IMR-90 (cell line): ENCODE data around the gene PPM1A. TPM values are rescaled to one million over a fixed set of nuclear protein-coding genes. Genes with fewer than 3 reads are reported as not detected.

Experiments
- ATAC-seq: fragments of 200-7000 bp; cut with Tn5 transposase; 2 replicates; pipeline ENCODE4 v1.9.1; 2020; ENCODE audit warnings: low read depth, mild to moderate bottlenecking, moderate library complexity
- BruUV-seq: library from RNA; stranded (reverse); fragments of 400-500 nt; replicated peaks from 2 replicates; lab custom pipeline; 2021; lab: Mats Ljungman, UMichigan
- CTCF ChIA-PET: fragments of 300-600 bp; formaldehyde crosslinking; extraction: SDS; loops from one replicate; lab custom pipeline; 2021; ENCODE audit warnings: antibody characterized with exemption; lab: Yijun Ruan, JAX
- POLR2A ChIA-PET: fragments of 300-600 bp; sonication (Branson Sonifier 250); formaldehyde crosslinking; loops from one replicate; lab custom pipeline; 2022; ENCODE audit warnings: antibody characterized with exemption; ENCODE audit not compliant: unreplicated experiment; lab: Charles Lee
- DNase-seq: peaks from one replicate; pipeline ENCODE4 v3.0.0; 2013
- H2AFZ ChIP-seq: replicated peaks from 2 replicates; pipeline ENCODE3; 2013; ENCODE audit warnings: low read length, mild to moderate bottlenecking; ENCODE audit not compliant: poor library complexity
- H2AK5ac ChIP-seq: 2 replicates; pipeline ENCODE4 v1.6.1; 2013; ENCODE audit warnings: low read depth, low read length, inconsistent platforms
- H2AK9ac ChIP-seq: replicated peaks from 2 replicates; pipeline ENCODE3; 2013; ENCODE audit warnings: mild to moderate bottlenecking, low read depth, low read length, moderate library complexity; ENCODE audit not compliant: poor library complexity
- H2BK120ac ChIP-seq: 2 replicates; pipeline ENCODE4 v1.6.1; 2013; ENCODE audit warnings: low read depth, low read length, inconsistent platforms
- H2BK15ac ChIP-seq: 3 replicates; pipeline ENCODE4 v1.6.1; 2013; ENCODE audit warnings: low read depth, low read length, inconsistent platforms
- H2BK20ac ChIP-seq: 2 replicates; pipeline ENCODE4 v1.6.1; 2013; ENCODE audit warnings: low read depth, mild to moderate bottlenecking, inconsistent platforms, low read length, moderate library complexity
- H2BK5ac ChIP-seq: 2 replicates; pipeline ENCODE4 v1.6.1; 2013; ENCODE audit warnings: mild to moderate bottlenecking, low read depth, low read length, inconsistent platforms; ENCODE audit not compliant: poor library complexity, severe bottlenecking
- H3K14ac ChIP-seq: replicated peaks from 2 replicates; pipeline ENCODE4 v1.6.1; 2013; ENCODE audit warnings: low read depth, low read length, inconsistent platforms
- H3K18ac ChIP-seq: 2 replicates; pipeline ENCODE4 v1.6.1; 2013; ENCODE audit warnings: low read depth, low read length, control low read depth
- H3K23ac ChIP-seq: 2 replicates; pipeline ENCODE4 v1.6.1; 2013; ENCODE audit warnings: low read depth, low read length, inconsistent platforms
- H3K27ac ChIP-seq: 2 replicates; pipeline ENCODE4 v1.5.1; 2013; ENCODE audit warnings: mild to moderate bottlenecking, control low read depth, low read length; ENCODE audit not compliant: insufficient read depth
- H3K27me3 ChIP-seq: 2 replicates; pipeline ENCODE4 v1.6.1; 2013; ENCODE audit warnings: low read length; ENCODE audit not compliant: control insufficient read depth, insufficient read depth
- H3K36me3 ChIP-seq: 2 replicates; pipeline ENCODE4 v1.6.1; 2013; ENCODE audit warnings: low read length, mixed read lengths; ENCODE audit not compliant: control insufficient read depth, insufficient read depth
- H3K4ac ChIP-seq: 2 replicates; pipeline ENCODE4 v1.6.1; 2013; ENCODE audit warnings: low read depth, low read length, inconsistent platforms
- H3K4me1 ChIP-seq: 2 replicates; pipeline ENCODE4 v1.6.1; 2013; ENCODE audit warnings: low read length, mixed read lengths; ENCODE audit not compliant: control insufficient read depth, insufficient read depth
- H3K4me2 ChIP-seq: 2 replicates; pipeline ENCODE4 v1.6.1; 2013; ENCODE audit warnings: low read depth, mild to moderate bottlenecking, control low read depth, low read length, moderate library complexity
- H3K4me3 ChIP-seq: 2 replicates; pipeline ENCODE4 v1.5.1; 2013; ENCODE audit warnings: low read depth, mild to moderate bottlenecking, control low read depth, low read length, moderate library complexity; ENCODE audit not compliant: insufficient read depth
- H3K56ac ChIP-seq: 2 replicates; pipeline ENCODE4 v1.6.1; 2013; ENCODE audit warnings: low read length, inconsistent platforms; ENCODE audit not compliant: insufficient read depth; ENCODE audit errors: extremely low read depth
- H3K79me1 ChIP-seq, 2 experiments: 2 replicates each; pipeline ENCODE4 v1.6.1; 2013; ENCODE audit warnings: low read length in 2 of 2, inconsistent platforms in 1 of 2, low read depth in 1 of 2
- H3K9ac ChIP-seq: 2 replicates; pipeline ENCODE4 v1.6.1; 2013; ENCODE audit warnings: low read depth, low read length, control low read depth
- H3K9me1 ChIP-seq: 2 replicates; pipeline ENCODE4 v1.6.1; 2013; ENCODE audit warnings: low read length, inconsistent platforms; ENCODE audit not compliant: insufficient read depth
- H3K9me3 ChIP-seq: 2 replicates; pipeline ENCODE4 v1.6.1; 2013; ENCODE audit warnings: low read length; ENCODE audit not compliant: control insufficient read depth, insufficient read depth
- H4K20me1 ChIP-seq: 2 replicates; pipeline ENCODE4 v1.6.1; 2013; ENCODE audit warnings: low read length, inconsistent platforms; ENCODE audit not compliant: insufficient read depth
- H4K5ac ChIP-seq: 2 replicates; pipeline ENCODE4 v1.6.1; 2013; ENCODE audit warnings: mild to moderate bottlenecking, low read depth, low read length, control low read depth
- H4K8ac ChIP-seq, 2 experiments: 2 replicates each; pipeline ENCODE4 v1.6.1; 2013; ENCODE audit warnings: low read depth in 2 of 2, low read length in 2 of 2, control low read depth in 1 of 2, inconsistent platforms in 1 of 2
- H4K91ac ChIP-seq: 2 replicates; pipeline ENCODE4 v1.6.1; 2013; ENCODE audit warnings: low read depth, low read length, inconsistent platforms; ENCODE audit not compliant: insufficient read depth
- BHLHE40 ChIP-seq: fragments of 150-350 bp; IDR thresholded peaks from 2 replicates; pipeline ENCODE4 v1.6.1; 2016; ENCODE audit warnings: mild to moderate bottlenecking, low read depth, low read length
- CHD1 ChIP-seq: IDR thresholded peaks from 2 replicates; pipeline ENCODE4 v1.6.1; 2012; ENCODE audit warnings: low read depth, low read length, improper control_type of control experiment
- FOS ChIP-seq: fragments of 150-350 bp; IDR thresholded peaks from 2 replicates; pipeline ENCODE4 v1.6.1; 2016; ENCODE audit warnings: low read depth, low read length
- MAFK ChIP-seq: IDR thresholded peaks from 2 replicates; pipeline ENCODE4 v1.6.1; 2012; ENCODE audit warnings: low read depth, low read length, improper control_type of control experiment
- POLR2A ChIP-seq: IDR thresholded peaks from 2 replicates; pipeline ENCODE4 v1.6.1; 2012; ENCODE audit warnings: mild to moderate bottlenecking, low read depth, low read length
- RCOR1 ChIP-seq: IDR thresholded peaks from 2 replicates; pipeline ENCODE4 v1.6.1; 2012; ENCODE audit warnings: mild to moderate bottlenecking, low read length, improper control_type of control experiment; ENCODE audit not compliant: insufficient replicate concordance
- WGBS, 2 experiments: methylation state at CpG; one replicate each; pipeline versions ENCODE4 v1.1.5 to v1.1.7; 2013; ENCODE audit warnings: missing lambda C conversion rate in 2 of 2; ENCODE audit not compliant: insufficient read length in 1 of 2; ENCODE audit errors: extremely low coverage in 2 of 2; 5-methylcytosine and 5-hydroxymethylcytosine counted together
- dilution Hi-C: fragments of 300-500 bp; cut with HindIII; formaldehyde crosslinking; loops from one replicate; pipeline ENCODE4 v1.14.3; 2018; ENCODE audit warnings: low sequenced_read_pairs; ENCODE audit not compliant: unreplicated experiment
- in situ Hi-C: fragments of 300-500 bp; cut with MboI; formaldehyde crosslinking; loops from 3 replicates; pipeline ENCODE4 v1.14.3; 2019; ENCODE audit warnings: low sequenced_read_pairs, inconsistent platforms, mixed read lengths
- intact Hi-C: fragments of 100-400 bp; cut with micrococcal nuclease; formaldehyde crosslinking; loops from 2 replicates; pipeline ENCODE4 v1.10.0; 2022
- polyA plus RNA-seq, 3 experiments: library from polyadenylated mRNA; depleted of rRNA; stranded (reverse); fragments of >200 nt; gene quantifications; 2 replicates each; pipeline ENCODE4 v1.2.3, GENCODE V29; 2012; ENCODE audit warnings: low replicate concordance in 1 of 3
- total RNA-seq: library from RNA; depleted of rRNA; stranded (reverse); fragments of >200 nt; gene quantifications from 2 replicates; pipeline ENCODE4 v1.2.3, GENCODE V29; 2012

The PPM1A gene
- total and polyA plus RNA-seq, 2 of the 4 experiments (the other 2 are of a cell fraction): 14.3 to 15.1 TPM

DNA sequence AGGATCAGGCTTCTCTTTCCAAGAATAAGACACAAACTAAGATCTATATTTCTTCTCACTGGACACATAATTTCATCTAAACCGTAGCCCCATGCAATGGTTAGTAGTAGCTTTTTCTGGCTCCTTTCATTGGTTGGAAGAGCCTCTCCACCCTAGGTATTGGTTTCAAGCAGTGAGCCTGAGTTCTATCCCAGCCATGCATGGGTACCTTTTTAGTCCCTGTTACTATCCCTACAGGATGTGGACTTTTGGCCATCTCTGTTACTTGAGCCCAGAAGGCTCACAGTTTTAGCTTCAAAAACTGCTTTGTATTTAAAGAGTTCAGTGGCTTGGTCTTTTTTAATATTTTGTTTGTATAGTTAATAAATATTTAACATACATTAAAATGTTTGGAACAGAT is 16.1 kb downstream of the PPM1A start:
- intact Hi-C loops (no loop called here), in situ Hi-C loops (no loop called here), dilution Hi-C loops (no loop called here)
- Histone ChIP-seq H2AK5ac (no peak overlapping the region), H3K4me3 (no peak overlapping the region), H2AK9ac (no peak overlapping the region), H3K4ac (no peak overlapping the region), H2AFZ (no peak overlapping the region), H3K14ac (no peak overlapping the region), H2BK20ac (no peak overlapping the region), H3K36me3 (no peaks in the 10 kb centered on the region), H3K4me1 (no peaks in the 10 kb centered on the region), H3K79me1 (peaks cover 14 to 37% of the 10 kb centered on the region in 2 experiments), H3K9ac (no peak overlapping the region), H3K27me3 (no peaks in the 10 kb centered on the region), H3K18ac (no peak overlapping the region), H3K9me1 (no peaks in the 10 kb centered on the region), H2BK15ac (no peak overlapping the region), H3K23ac (no peak overlapping the region), H2BK5ac (no peak overlapping the region), H4K91ac (no peak overlapping the region), H4K8ac (no peak overlapping the region), H3K9me3 (no peaks in the 10 kb centered on the region), H4K20me1 (peaks cover 24% of the 10 kb centered on the region; the same call in 1 of the 2 replicates), H2BK120ac (no peak overlapping the region), H3K27ac (no peak overlapping the region), H3K56ac (no peak overlapping the region), H3K4me2 (no peak overlapping the region), H4K5ac (no peak overlapping the region)
- TF ChIP-seq POLR2A (no peak), BHLHE40 (no peak), CHD1 (no peak), RCOR1 (no peak), FOS (no peak), MAFK (no peak)
- WGBS, 2 experiments: no CpG with 5 or more reads among the region's 1 CpG
- ChIA-PET CTCF (interaction anchor here (0.8 kb wide), 1 partner anchor 15 kb away, joined by 3 read pairs; no protein-coding TSS in a partner anchor), POLR2A (no interaction called here)
- ATAC-seq (no peak), DNase-seq (no peak)
- BruUV-seq: no TSS peak
